Activated T-cell treated with anti-CD3 and anti-CD28 coated beads for 48 hours (primary cell): Measurements from ENCODE around the gene SSR1.

Experiments used
- DNase-seq: peaks from one replicate; pipeline ENCODE4 v3.0.0-alpha.2; 2020; ENCODE audit warnings: low read depth

SSR1 gene

DNA sequence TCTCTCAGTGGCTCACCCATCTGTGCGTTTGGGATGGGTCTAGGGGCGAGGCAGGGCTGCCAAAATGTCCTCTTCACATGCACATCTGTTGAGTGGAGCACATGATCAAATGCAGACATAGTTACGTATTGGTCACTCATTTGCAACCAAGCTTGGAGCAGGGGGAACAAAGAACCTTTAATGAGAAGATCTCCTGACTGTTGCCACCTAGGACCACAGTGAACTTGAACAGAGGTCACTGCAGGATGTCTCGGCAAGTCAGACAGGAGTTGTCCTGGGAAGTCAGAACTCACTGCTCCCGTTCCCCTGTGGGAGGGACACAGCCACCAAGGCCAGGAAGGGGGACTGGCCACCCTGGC lies 73.4 kb downstream of the SSR1 start:
- no peak for DNase-seq

DNA sequence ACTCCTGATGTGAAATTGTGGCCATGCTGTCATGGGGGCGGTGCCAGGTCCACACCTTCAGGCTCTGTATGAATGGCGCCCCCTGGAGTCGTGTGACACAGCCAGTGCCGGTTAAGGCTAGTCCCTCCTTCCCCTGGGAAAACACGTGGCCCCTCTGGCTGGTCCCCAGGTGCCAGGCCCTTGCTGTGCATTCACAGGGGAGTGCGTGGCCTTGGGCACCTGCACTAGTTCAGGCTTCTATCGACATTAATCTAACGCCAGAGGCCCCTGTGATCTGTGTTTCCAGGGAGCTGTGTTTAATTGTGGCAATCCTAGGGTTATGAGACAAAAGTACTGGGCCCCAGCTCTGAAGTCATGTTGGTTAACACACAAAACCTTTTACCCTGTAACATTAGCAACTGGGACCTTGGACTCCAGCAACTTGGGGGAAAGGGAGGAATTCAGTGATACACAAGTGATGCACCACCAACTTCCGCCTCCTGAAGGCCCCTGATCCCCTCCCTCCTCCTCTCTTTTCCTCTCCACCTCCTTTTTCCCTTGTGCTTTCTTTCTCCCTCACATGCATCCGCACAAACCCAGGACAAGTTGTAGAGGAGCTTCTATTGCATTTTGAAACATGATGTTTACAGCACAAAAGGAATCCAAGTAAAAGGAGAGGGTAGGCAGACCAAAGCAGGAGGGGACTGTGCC lies 74.0 kb downstream of the SSR1 start:
- DNase-seq: peak; percentile 71

DNA sequence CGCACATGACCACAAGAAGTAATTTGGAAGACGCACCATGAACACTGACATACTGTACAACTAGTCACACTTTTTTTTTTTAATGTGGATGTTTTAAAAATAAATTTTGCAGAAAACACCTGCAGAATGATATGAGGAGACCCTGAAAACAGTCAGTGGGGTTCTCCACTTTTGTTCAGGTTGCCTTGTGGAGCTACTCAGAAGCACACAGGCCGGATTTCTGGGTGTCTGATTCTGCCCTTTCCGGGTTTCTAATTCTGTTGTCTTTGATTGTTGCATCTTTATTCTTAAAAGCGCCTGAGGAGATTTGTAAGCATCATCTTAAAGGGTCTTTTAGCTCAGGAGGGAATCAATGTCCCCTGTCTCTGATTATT lies 74.5 kb downstream of the SSR1 start:
- DNase-seq: no peak

DNA sequence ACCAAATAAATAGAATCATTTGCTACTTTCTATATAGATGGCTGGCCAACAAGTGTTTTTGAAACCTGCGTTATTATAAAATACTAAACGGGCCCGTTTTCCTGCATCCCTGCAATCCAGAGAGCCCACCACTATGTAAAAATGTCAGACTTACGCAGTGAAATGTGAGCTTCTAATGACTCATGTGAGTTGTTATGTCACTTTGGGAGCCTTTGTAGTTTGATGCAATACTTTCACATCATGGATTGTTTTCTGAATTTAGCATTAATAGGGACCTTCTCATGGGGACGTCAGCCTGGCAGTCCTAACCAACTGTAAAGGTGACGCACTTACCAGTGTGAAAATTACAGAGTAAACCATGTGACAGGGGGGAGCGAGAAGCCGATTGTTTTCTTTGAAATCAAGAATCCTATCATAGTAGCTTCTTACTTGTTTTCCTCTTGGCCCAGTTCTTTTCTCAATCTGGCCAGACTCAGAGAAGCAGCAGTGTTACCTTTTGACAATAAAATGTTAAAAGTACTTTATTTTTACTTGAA lies 75.3 kb downstream of the SSR1 start:
- no peak for DNase-seq

DNA sequence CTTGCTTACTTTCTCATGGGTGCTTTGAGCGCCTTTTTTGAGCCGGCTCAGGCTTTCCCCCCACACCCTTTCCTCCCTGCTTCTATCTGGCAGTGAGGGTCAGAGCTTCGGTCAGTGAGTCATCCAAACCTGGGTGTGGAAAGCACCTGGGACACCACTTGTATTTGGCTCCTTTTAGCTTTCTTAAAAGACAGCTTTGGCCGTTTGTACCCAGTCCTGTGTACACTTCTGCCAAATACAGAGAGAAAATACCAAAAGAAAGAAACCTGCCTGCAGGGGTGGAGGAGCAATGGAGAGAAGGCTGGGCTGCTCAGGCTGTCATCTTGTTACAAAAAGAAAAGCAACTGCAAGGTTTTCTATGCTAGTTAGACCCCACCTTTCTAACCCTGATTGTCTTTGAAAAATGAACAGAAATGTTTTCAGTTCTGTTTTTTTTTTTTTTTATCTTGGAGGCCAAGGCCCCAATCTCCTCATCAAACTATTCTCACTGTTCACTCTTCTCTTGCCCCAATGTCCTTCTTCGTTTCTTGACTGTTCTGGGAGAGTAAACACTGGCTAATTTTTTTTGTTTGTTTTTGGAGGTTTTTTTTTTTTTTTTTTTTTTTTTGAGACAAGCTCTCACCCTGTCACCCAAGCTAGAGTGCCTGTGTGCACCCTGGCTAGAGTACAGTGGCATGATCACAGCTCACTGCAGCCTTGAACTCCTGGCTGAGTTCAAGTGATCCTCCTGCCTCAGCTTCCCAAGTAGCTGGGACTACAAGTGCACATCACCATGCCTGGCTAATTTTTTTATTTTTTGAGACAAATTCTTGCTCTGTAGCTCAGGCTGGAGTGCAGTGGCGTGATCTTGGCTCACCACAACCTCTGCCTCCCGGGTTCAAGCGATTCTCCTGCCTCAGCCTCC lies 76.4 kb downstream of the SSR1 start:
- DNase-seq: no peak

DNA sequence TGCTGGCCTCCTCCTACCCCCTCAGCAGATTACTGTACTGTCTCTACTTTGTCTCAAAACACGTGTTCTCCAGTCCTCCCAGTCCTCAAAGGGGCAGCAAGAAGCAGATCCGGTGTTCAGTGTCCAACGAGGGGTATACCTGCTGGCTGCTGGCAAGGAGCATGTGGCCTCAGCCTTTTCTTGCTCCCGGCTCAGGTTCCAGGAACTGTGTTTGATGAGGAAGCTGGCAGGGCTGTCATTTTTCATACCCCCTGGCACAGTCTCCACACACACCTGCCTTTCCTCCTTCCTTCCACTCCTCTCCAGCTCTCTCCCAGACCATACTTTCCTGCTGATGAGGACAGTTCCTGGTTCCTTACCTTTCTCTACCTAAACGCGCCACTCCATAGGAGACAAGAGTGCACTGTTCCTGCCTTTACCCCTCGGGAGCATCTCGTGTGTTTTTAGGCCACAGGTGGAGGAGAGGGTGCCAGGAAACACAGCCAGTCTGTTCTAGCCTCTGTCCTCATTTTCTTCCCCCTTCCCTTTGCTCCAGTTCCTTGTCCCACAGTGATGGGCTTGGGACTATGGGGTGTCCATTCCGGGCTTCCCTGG lies 77.2 kb downstream of the SSR1 start:
- no peak for DNase-seq

DNA sequence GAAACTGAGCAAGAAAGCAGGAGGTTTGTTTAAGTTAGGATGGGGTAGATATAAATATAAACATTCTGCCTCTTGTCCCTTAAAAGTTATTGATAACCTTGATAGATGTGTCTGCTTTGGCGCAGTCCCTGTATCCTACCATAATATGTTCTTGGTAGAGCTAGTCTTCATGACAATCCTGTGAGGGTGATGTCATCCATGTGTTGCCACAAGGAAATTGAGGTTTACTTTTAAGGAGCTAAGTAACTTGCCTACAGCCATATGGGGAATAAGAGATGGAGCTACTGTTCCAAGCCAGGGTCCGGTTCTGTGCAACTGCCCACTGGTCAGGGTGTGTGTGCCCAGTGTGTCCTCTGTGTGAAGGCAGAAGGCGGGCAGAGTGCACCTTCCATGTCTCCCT lies 78.5 kb downstream of the SSR1 start:
- no peak for DNase-seq

DNA sequence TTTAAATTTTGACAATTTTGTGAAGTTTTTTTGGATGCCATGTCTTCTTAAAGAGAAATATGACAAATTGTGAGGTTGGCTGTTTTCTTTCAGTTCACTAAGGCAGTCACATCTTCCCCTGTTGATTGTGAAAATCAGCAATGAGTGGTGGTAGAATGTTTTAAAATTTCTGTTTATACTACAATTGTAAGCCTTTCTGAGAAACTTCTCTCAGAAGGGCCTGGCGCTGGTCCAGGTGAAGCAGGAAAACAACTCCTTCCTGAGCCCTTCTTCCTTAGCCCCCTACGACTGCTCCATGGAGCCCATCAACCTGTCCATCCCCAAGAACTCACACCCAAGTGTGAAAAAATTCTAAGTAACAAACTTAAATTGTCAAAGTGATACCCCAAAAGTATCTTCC lies 80.6 kb downstream of the SSR1 start:
- DNase-seq: no peak

DNA sequence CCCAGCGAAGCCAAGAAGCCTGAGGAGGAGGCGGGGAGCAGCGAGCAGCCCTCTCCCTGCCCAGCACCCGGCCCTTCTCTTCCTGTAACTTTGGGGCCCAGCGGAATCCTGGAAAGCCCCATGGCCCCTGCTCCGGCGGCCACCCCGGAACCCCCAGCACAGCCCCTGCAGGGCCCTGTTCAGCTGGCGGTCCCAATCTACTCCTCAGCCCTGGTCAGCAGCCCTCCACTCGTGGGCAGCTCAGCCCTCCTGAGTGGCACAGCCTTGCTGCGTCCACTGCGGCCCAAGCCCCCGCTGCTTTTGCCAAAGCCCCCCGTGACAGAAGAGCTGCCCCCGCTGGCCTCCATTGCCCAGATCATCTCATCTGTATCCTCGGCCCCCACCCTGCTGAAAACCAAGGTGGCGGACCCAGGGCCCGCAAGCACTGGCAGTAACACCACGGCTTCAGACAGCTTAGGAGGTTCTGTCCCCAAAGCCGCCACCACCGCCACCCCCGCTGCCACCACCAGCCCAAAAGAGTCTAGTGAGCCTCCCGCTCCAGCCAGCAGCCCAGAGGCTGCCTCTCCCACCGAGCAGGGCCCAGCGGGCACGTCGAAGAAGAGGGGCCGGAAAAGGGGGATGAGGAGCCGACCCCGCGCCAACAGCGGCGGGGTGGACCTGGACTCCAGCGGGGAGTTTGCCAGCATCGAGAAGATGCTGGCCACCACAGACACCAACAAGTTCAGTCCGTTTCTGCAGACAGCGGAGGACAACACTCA lies 81.9 kb downstream of the SSR1 start:
- no peak for DNase-seq

DNA sequence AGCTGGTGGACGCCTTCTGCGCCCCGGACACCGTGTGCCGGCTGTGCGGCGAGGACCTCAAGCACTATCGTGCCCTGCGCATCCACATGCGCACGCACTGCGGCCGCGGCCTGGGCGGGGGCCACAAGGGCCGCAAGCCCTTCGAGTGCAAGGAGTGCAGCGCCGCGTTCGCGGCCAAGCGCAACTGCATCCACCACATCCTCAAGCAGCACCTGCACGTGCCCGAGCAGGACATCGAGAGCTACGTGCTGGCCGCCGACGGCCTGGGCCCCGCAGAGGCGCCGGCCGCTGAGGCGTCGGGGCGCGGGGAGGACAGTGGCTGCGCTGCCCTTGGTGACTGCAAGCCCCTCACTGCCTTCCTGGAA lies 82.7 kb downstream of the SSR1 start:
- DNase-seq: no peak

DNA sequence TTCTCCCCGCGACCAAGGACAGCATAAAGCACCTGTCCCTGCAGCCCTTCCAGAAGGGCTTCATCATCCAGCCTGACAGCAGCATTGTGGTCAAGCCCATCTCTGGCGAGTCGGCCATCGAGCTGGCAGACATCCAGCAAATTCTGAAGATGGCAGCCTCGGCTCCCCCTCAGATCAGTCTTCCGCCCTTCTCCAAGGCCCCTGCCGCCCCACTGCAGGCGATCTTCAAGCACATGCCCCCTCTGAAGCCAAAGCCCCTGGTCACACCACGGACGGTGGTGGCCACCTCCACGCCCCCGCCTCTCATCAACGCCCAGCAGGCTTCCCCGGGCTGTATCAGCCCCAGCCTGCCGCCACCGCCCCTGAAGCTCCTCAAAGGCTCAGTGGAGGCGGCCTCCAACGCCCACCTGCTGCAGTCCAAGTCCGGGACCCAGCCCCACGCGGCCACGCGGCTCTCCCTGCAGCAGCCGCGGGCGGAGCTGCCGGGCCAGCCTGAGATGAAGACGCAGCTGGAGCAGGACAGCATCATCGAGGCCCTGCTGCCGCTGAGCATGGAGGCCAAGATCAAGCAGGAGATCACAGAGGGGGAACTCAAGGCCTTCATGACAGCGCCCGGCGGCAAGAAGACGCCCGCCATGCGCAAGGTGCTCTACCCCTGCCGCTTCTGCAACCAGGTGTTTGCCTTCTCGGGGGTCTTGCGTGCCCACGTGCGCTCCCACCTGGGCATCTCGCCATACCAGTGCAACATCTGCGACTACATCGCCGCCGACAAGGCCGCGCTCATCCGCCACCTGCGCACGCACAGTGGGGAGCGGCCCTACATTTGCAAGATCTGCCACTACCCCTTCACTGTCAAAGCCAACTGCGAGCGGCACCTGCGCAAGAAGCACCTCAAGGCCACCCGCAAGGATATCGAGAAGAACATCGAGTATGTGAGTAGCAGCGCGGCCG lies 83.3 kb downstream of the SSR1 start:
- DNase-seq: no peak

DNA sequence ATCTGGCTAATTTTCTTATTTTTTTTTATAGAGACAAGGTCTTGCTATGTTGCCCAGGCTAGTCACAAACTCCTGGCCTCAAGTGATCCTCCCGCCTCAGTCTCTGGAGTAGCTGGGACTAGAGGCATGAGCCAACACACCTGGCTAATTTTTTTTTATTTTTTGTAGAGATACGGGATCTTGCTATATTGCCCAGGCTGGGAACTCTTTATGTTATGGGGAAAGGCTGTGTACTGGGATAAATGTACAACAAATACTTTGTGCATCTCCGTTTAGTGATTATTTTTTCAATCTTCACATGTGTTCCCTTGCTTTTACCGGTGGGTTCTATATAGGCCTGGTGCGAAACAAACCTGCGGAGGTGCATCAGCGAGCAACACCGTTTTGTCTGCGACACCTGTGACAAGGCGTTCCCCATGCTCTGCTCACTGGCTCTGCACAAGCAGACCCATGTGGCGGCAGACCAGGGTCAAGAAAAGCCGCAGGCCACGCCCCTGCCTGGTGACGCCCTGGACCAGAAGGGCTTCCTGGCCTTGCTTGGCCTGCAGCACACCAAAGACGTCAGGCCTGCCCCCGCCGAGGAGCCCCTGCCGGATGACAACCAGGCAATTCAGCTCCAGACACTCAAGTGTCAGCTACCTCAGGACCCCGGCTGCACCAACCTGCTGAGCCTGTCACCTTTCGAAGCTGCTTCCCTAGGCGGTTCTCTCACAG lies 84.2 kb downstream of the SSR1 start:
- DNase-seq: no peak

DNA sequence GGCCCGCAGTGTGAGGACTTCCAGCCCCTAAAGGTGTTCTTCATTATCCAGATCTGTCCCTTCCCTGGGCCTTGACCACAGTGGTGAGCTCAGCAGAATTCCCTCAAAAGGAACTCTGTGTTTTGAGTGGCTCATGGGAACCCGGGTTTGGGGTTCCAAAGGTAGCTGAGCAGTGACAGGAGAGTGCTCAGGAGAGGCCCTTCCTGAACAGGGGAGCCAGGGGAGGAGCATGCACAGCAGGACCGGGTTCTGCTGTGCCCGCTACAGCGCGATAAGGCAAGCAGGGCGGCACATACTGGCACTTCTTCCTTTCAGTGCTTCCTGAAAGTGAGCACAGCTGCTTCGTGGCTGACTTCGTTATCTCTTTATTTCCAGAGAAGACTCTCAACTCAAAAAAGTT lies 88.3 kb downstream of the SSR1 start:
- no peak for DNase-seq

DNA sequence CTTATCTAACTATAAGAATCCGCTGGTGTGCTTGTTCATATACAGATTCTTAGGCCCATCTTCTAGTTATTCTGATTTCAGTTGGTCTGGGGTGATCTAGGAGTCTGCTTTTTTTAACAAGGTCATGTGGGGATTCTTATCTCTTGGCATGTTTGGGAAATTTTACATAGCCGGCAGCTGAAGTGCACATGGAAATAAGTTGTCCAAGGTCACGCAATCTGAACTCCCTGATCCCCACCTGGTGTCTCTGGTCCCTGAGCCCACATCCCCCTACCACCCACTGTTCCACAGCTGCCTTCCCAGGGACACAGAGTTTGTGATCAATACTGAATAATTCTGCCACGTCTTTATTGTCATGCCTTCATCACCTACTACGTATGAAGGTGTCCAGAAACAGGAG lies 90.8 kb downstream of the SSR1 start:
- no peak for DNase-seq

DNA sequence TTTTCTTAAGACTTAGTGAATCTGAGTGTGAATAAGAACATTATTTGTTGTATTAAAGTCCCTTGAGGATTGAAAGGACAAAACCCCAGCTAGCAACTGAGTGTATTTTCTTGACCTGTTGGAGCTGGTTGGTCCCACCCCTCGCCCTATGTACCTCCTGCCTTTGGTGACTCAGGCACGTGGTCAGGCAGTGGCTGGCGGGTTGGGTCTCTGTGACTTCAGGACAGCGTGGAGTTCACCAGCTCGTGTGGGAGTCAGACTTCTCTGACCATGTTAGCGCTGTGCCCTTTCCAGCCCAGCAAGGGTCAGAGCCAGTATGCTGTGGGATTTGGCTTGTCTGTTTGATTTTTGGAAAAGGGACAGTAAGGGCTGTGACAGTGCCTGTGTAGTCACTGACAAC lies 93.7 kb downstream of the SSR1 start:
- DNase-seq: peak; percentile 9

DNA sequence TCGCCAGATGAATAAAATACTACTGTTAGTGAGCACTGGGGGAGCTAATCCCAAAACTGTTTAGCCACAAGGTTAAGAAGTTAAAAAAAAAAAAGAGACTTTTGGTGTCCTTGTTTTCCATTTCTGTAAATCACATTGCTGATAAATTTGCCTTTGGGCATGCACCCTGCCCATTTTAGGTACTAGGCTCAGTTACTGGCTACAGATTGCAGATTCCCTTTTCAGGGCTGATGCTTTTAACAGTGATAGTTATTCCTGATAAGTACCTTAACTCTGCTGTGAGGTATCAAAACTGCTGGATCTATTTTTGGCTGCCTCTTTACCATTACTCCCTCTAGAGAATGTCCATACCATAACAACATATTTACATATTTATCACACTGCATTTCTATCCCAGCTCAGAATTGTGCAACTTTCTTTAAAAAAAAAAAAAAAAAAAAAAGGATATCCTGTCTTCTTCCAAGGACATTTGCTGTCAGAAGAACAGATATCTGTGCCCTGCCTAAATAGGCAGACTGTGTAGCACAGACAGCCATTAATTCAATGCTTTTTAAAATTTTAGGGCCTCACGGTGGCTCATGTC lies 94.5 kb downstream of the SSR1 start:
- no peak for DNase-seq
